B cell (primary cell): Measurements from ENCODE around the gene LMO3.

Experiments
- CTCF ChIP-seq: fragments of 200-600 bp; IDR thresholded peaks from one replicate; pipeline ENCODE4 v1.8.0; 2022; ENCODE audit warnings: antibody characterized with exemption, mild to moderate bottlenecking
- EZH2 ChIP-seq: IDR thresholded peaks from 2 replicates; pipeline ENCODE4 v1.6.1; 2012; ENCODE audit warnings: borderline replicate concordance, low read depth, mild to moderate bottlenecking, moderate library complexity, low read length; ENCODE audit not compliant: insufficient read depth, poor library complexity, severe bottlenecking

GRCh38 chr12:16594797-16595196 lies 11.2 kb downstream of the LMO3 start:
- TF ChIP-seq EZH2 (no peak), CTCF (no peak)
